ENCODE measurements around the gene ZNF423.

- TF ChIP-seq, protein P1, sequence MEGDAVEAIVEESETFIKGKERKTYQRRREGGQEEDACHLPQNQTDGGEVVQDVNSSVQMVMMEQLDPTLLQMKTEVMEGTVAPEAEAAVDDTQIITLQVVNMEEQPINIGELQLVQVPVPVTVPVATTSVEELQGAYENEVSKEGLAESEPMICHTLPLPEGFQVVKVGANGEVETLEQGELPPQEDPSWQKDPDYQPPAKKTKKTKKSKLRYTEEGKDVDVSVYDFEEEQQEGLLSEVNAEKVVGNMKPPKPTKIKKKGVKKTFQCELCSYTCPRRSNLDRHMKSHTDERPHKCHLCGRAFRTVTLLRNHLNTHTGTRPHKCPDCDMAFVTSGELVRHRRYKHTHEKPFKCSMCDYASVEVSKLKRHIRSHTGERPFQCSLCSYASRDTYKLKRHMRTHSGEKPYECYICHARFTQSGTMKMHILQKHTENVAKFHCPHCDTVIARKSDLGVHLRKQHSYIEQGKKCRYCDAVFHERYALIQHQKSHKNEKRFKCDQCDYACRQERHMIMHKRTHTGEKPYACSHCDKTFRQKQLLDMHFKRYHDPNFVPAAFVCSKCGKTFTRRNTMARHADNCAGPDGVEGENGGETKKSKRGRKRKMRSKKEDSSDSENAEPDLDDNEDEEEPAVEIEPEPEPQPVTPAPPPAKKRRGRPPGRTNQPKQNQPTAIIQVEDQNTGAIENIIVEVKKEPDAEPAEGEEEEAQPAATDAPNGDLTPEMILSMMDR (IDR thresholded peaks at IDR 0.05 in 8 of 11, conservative IDR thresholded peaks at IDR 0.05 in 3 of 11), result no peak
- TF ChIP-seq POLR2A (IDR thresholded peaks at IDR 0.05) (no peak), POLR2AphosphoS5 (IDR thresholded peaks at IDR 0.05) (no peak)
Observed at GRCh38 chr16:49775581-49775980, 80.3 kb downstream of the ZNF423 start.
